PC-3 (cell line): ENCODE results near the gene TTC7B. TPM values are rescaled to one million over a fixed set of nuclear protein-coding genes. Genes with fewer than 3 reads are reported as not detected.

Source experiments
- ATAC-seq: fragments of 200-7000 bp; cut with Tn5 transposase; 2 replicates; pipeline ENCODE4 v1.9.1; 2020; ENCODE audit warnings: mild to moderate bottlenecking, moderate library complexity
- BruUV-seq: library from RNA; stranded (reverse); fragments of 400-500 nt; replicated peaks from 2 replicates; lab custom pipeline; 2021; lab: Mats Ljungman, UMichigan
- CTCF ChIA-PET: fragments of 300-600 bp; sonication (Branson Sonifier 250); formaldehyde crosslinking; loops from one replicate; lab custom pipeline; 2022; ENCODE audit warnings: antibody characterized with exemption; lab: Charles Lee
- POLR2A ChIA-PET: fragments of 300-600 bp; sonication (Branson Sonifier 250); formaldehyde crosslinking; loops from one replicate; lab custom pipeline; 2022; ENCODE audit warnings: antibody characterized with exemption; ENCODE audit not compliant: unreplicated experiment; lab: Charles Lee
- DNase-seq: peaks from one replicate; pipeline ENCODE4 v3.0.0-alpha.2; 2015
- H2AFZ ChIP-seq: fragments of 300-600 bp; sonication (generic); 2 replicates; pipeline ENCODE4 v1.6.0; 2016; ENCODE audit warnings: antibody characterized with exemption, low read length
- H3F3A ChIP-seq: fragments of 300-600 bp; sonication (generic); one replicate; pipeline ENCODE4 v1.6.0; 2017; ENCODE audit warnings: antibody characterized with exemption, low read length, control low read depth, mild to moderate bottlenecking; ENCODE audit not compliant: unreplicated experiment
- H3K27ac ChIP-seq: fragments of 300-600 bp; sonication (generic); 2 replicates; pipeline ENCODE4 v1.5.1; 2016; ENCODE audit warnings: mild to moderate bottlenecking, low read length
- H3K27me3 ChIP-seq: fragments of 300-600 bp; sonication (generic); 2 replicates; pipeline ENCODE4 v1.6.1; 2016; ENCODE audit warnings: low read length, mixed read lengths
- H3K36me3 ChIP-seq: fragments of 300-600 bp; sonication (generic); 2 replicates; pipeline ENCODE4 v1.6.1; 2016; ENCODE audit warnings: low read depth, mixed run types, low read length, mixed read lengths
- H3K4me1 ChIP-seq: fragments of 300-600 bp; sonication (generic); 2 replicates; pipeline ENCODE4 v1.5.1; 2016; ENCODE audit warnings: low read length; ENCODE audit not compliant: insufficient read depth
- H3K4me2 ChIP-seq: fragments of 300-600 bp; sonication (generic); 2 replicates; pipeline ENCODE4 v1.6.0; 2016; ENCODE audit warnings: low read length
- H3K4me3 ChIP-seq: fragments of 300-600 bp; sonication (generic); 2 replicates; pipeline ENCODE4 v1.5.1; 2016; ENCODE audit warnings: mild to moderate bottlenecking, low read length, mixed read lengths
- H3K79me2 ChIP-seq: fragments of 300-600 bp; sonication (generic); 2 replicates; pipeline ENCODE4 v1.6.1; 2017; ENCODE audit warnings: low read length, mixed read lengths
- H3K9ac ChIP-seq: fragments of 300-600 bp; sonication (generic); 2 replicates; pipeline ENCODE4 v1.6.0; 2016; ENCODE audit warnings: mild to moderate bottlenecking, low read length
- H3K9me2 ChIP-seq: fragments of 300-600 bp; sonication (generic); replicated peaks from 2 replicates; pipeline ENCODE4 v1.6.1; 2016; ENCODE audit warnings: mixed run types, low read length, mixed read lengths
- H3K9me3 ChIP-seq: fragments of 300-600 bp; sonication (generic); 2 replicates; pipeline ENCODE4 v1.6.1; 2016; ENCODE audit warnings: low read length, mixed read lengths
- H4K20me1 ChIP-seq: fragments of 300-600 bp; sonication (generic); 2 replicates; pipeline ENCODE4 v1.6.1; 2016; ENCODE audit warnings: low read length, mixed read lengths
- CTCF ChIP-seq: fragments of 300-600 bp; sonication (generic); conservative IDR thresholded peaks from 2 replicates; pipeline ENCODE4 v1.5.1; 2017; ENCODE audit warnings: antibody characterized with exemption, low read depth, mild to moderate bottlenecking, low read length
- EZH2 ChIP-seq: fragments of 300-600 bp; sonication (generic); IDR thresholded peaks from one replicate; pipeline ENCODE4 v1.6.1; 2017; ENCODE audit warnings: antibody characterized with exemption, mild to moderate bottlenecking, low read length; ENCODE audit not compliant: unreplicated experiment
- EZH2phosphoT487 ChIP-seq: fragments of 300-600 bp; sonication (generic); IDR thresholded peaks from 2 replicates; pipeline ENCODE4 v1.6.1; 2018; ENCODE audit warnings: mild to moderate bottlenecking, antibody characterized with exemption, low read length, borderline replicate concordance
- intact Hi-C: fragments of 100-400 bp; cut with micrococcal nuclease; formaldehyde crosslinking; loops from 2 replicates; pipeline ENCODE4 v1.9.0; 2023
- total RNA-seq: library from RNA; depleted of rRNA; stranded (reverse); fragments of >200 nt; gene quantifications from 2 replicates; pipeline ENCODE4 v1.2.3, GENCODE V29; 2014

The TTC7B gene
- total RNA-seq, 1 experiment from 2014 or later = 45.6 TPM

DNA sequence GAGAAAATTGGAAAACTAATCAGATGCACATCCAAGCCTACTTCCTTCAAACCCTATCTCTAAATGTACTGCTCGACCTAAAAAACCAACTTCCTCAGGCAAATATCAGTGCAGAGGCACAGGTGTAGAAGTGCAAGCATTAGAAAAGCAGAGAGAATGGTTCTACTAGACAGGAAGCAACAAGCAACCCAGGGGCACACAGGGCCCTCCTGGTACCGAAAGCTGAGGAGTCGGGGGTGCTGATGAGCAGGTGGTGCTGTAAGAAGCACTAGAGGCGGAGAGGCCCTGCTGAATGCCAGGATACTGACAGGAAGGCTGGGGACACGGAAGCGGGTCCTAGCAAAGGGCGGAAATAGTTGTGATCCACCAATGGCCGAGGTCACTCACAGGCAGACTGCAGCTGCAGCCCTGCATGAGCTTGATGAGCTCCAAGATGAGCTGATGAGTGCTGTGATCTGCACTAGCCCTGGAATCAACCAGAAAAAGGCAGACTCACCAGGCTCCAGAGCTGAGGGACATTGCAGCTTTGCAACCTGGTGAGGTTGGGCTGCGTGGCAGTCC is 85.9 kb downstream of the TTC7B start:
- H3K9me3 ChIP-seq = no peaks in the 10 kb centered on the region
- no peak overlapping the region for H3K9ac ChIP-seq
- no peak overlapping the region for H3K27ac ChIP-seq
- H3K79me2 ChIP-seq = no peaks in the 10 kb centered on the region
- H3F3A ChIP-seq = no peaks in the 10 kb centered on the region
- ChIA-PET CTCF (interaction anchor here (0.6 kb wide), 1 partner anchor 271 kb away, joined by 8 read pairs; no protein-coding TSS in a partner anchor), POLR2A (interaction anchor here (0.6 kb wide), 1 partner anchor 41 kb away, joined by 6 read pairs; no protein-coding TSS in a partner anchor)
- ATAC-seq (no peak), DNase-seq (no peak)
- peaks cover 5% of the 10 kb centered on the region; the same call in 1 of the 2 replicates for H3K4me1 ChIP-seq
- no peaks in the 10 kb centered on the region for H4K20me1 ChIP-seq
- H3K36me3 ChIP-seq = no peaks in the 10 kb centered on the region
- intact Hi-C loops = no loop called here
- H3K27me3 ChIP-seq = no peaks in the 10 kb centered on the region
- no peaks in the 10 kb centered on the region for H3K9me2 ChIP-seq
- H3K4me3 ChIP-seq = no peak overlapping the region
- H2AFZ ChIP-seq = no peak overlapping the region
- no peak overlapping the region for H3K4me2 ChIP-seq
- no TSS peak for BruUV-seq
- TF ChIP-seq EZH2 (no peak), EZH2phosphoT487 (no peak), CTCF (no peak)

DNA sequence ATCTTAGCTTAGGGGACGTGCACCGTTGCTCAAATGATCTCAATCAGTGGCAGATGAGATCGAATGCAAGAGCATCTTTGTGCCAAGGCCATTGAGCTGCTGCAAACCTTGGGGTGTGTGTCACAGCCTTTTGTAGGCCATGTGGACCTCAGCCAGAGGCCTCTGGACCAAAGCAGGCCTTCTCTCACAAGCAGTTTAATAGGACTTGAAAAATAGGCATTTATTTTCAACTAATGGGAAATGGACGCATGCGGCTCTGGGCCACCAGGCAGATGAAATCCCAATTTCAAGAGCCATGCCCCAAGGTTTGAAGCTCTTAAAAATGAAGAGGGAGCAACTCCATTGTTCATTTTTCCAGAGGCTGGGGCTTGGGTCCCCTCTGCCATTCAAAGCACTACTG is 87.3 kb downstream of the TTC7B start:
- CTCF ChIA-PET = no interaction called here
- no peak overlapping the region for H2AFZ ChIP-seq
- intact Hi-C loops = no loop called here
- no peaks in the 10 kb centered on the region for H3K9me2 ChIP-seq
- no peak for DNase-seq
- H3K9me3 ChIP-seq = no peaks in the 10 kb centered on the region
- POLR2A ChIA-PET = no interaction called here
- H3K79me2 ChIP-seq = no peaks in the 10 kb centered on the region
- no peak overlapping the region for H3K4me2 ChIP-seq
- no peaks in the 10 kb centered on the region for H4K20me1 ChIP-seq
- H3F3A ChIP-seq = no peaks in the 10 kb centered on the region
- H3K4me3 ChIP-seq = no peak overlapping the region
- no peak overlapping the region for H3K27ac ChIP-seq
- BruUV-seq = no TSS peak
- ATAC-seq = no peak
- peaks cover 5% of the 10 kb centered on the region; the same call in 1 of the 2 replicates for H3K4me1 ChIP-seq
- no peaks in the 10 kb centered on the region for H3K36me3 ChIP-seq
- no peaks in the 10 kb centered on the region for H3K27me3 ChIP-seq
- H3K9ac ChIP-seq = no peak overlapping the region
- TF ChIP-seq EZH2 (no peak), CTCF (no peak), EZH2phosphoT487 (no peak)

GRCh38 chr14:90727082-90727481 is 89.1 kb downstream of the TTC7B start:
- H3K79me2 ChIP-seq = no peaks in the 10 kb centered on the region
- no peak overlapping the region for H2AFZ ChIP-seq
- H3K4me2 ChIP-seq = no peak overlapping the region
- peaks cover 5% of the 10 kb centered on the region; the same call in 1 of the 2 replicates for H3K4me1 ChIP-seq
- no TSS peak for BruUV-seq
- ATAC-seq (peak; percentile 27), DNase-seq (no peak)
- H3F3A ChIP-seq = no peaks in the 10 kb centered on the region
- H3K27ac ChIP-seq = no peak overlapping the region
- H3K9me3 ChIP-seq = no peaks in the 10 kb centered on the region
- no peaks in the 10 kb centered on the region for H3K36me3 ChIP-seq
- no peak for TF ChIP-seq EZH2phosphoT487
- TF ChIP-seq EZH2 = no peak
- TF ChIP-seq CTCF = no peak
- no peaks in the 10 kb centered on the region for H3K27me3 ChIP-seq
- POLR2A ChIA-PET = no interaction called here
- no peak overlapping the region for H3K4me3 ChIP-seq
- CTCF ChIA-PET = interaction anchor here (0.6 to 1.0 kb wide), 3 partner anchors 31 to 342 kb away, joined by 4 to 5 read pairs (median 5); no protein-coding TSS in a partner anchor
- H4K20me1 ChIP-seq = no peaks in the 10 kb centered on the region
- intact Hi-C loops = no loop called here
- H3K9ac ChIP-seq = no peak overlapping the region
- H3K9me2 ChIP-seq = no peaks in the 10 kb centered on the region
